ENCODE measurements around the gene PLCB1. TPM values are rescaled to one million over a fixed set of nuclear protein-coding genes. Genes with fewer than 3 reads are reported as not detected.

Gene PLCB1
- total and polyA plus RNA-seq, 2 of the 4 experiments (the other 2 are of a cell fraction) = 5.6 to 16.1 TPM

- Histone ChIP-seq H3K4me2 (ENCODE audit: low read depth, low read length) (no peak overlapping the region), H2AFZ (replicated peaks; ENCODE audit: low read length, poor library complexity) (no peak overlapping the region), H3K36me3 (ENCODE audit: control insufficient read depth, insufficient read depth, low read length) (no peaks in the 10 kb centered on the region), H4K5ac (ENCODE audit: low read depth, low read length) (no peak overlapping the region), H2AK9ac (replicated peaks; ENCODE audit: low read depth, low read length, poor library complexity) (no peak overlapping the region), H3K27me3 (ENCODE audit: control insufficient read depth, insufficient read depth, low read length) (no peaks in the 10 kb centered on the region), H3K4ac (ENCODE audit: low read depth, low read length) (no peak overlapping the region), H2BK5ac (ENCODE audit: low read depth, low read length, poor library complexity, severe bottlenecking) (no peak overlapping the region), H3K18ac (ENCODE audit: low read depth, low read length) (peak overlapping the region; percentile 16), H2BK120ac (ENCODE audit: low read depth, low read length) (peak overlapping the region; percentile 19; the same call in 1 of the 2 replicates), H4K20me1 (ENCODE audit: insufficient read depth, low read length) (no peaks in the 10 kb centered on the region), H3K9me1 (ENCODE audit: insufficient read depth, low read length) (peaks cover 8% of the 10 kb centered on the region), H3K14ac (replicated peaks; ENCODE audit: low read depth, low read length) (0 out of 2 replicates have a peak overlapping the region, but pooled peaks have one; percentile 23), H2BK15ac (ENCODE audit: low read depth, low read length) (0 out of 3 replicates have a peak overlapping the region, but pooled peaks have one; percentile 44), H3K27ac (ENCODE audit: insufficient read depth, low read length) (no peak overlapping the region), H2AK5ac (ENCODE audit: low read depth, low read length) (peak overlapping the region; percentile 31), H3K4me3 (ENCODE audit: insufficient read depth, low read depth, low read length) (no peak overlapping the region), H3K9ac (ENCODE audit: low read depth, low read length) (no peak overlapping the region), H2BK20ac (ENCODE audit: low read depth, low read length) (peak overlapping the region; percentile 57; the same call in 1 of the 2 replicates), H3K4me1 (ENCODE audit: control insufficient read depth, insufficient read depth, low read length) (peaks cover 14% of the 10 kb centered on the region; the same call in 1 of the 2 replicates), H3K56ac (ENCODE audit: extremely low read depth, insufficient read depth, low read length) (no peak overlapping the region), H3K79me1 (ENCODE audit: low read depth in 1 of 2, low read length in 2 of 2) (no peaks in the 10 kb centered on the region), H3K23ac (ENCODE audit: low read depth, low read length) (no peak overlapping the region), H3K9me3 (ENCODE audit: control insufficient read depth, insufficient read depth, low read length) (no peaks in the 10 kb centered on the region), H4K91ac (ENCODE audit: insufficient read depth, low read depth, low read length) (peak overlapping the region; percentile 8; the same call in 1 of the 2 replicates), H4K8ac (ENCODE audit: low read depth in 2 of 2, low read length in 2 of 2) (no peak overlapping the region)
- BruUV-seq (replicated peaks) = no TSS peak
- in situ Hi-C loops (cut with MboI; ENCODE audit: low sequenced_read_pairs) = no loop called here
- dilution Hi-C loops (cut with HindIII; ENCODE audit: low sequenced_read_pairs, unreplicated experiment) = no loop called here
- WGBS, 2 experiments (ENCODE audit: extremely low coverage in 2 of 2, insufficient read length in 1 of 2) = 100% methylated on average over 1 of the region's 3 CpGs; no CpG with 5 or more reads in 1 of the 2 experiments
- ChIA-PET POLR2A (ENCODE audit: unreplicated experiment) (no interaction called here), CTCF (no interaction called here)
- intact Hi-C loops (cut with micrococcal nuclease) = no loop called here
- no peak for ATAC-seq (ENCODE audit: low read depth)
- TF ChIP-seq RCOR1 (IDR thresholded peaks at IDR 0.05; ENCODE audit: insufficient replicate concordance, low read length) (no peak), CHD1 (IDR thresholded peaks at IDR 0.05; ENCODE audit: low read depth, low read length) (no peak), MAZ (IDR thresholded peaks at IDR 0.05; ENCODE audit: borderline replicate concordance, low read depth, low read length) (no peak), BHLHE40 (IDR thresholded peaks at IDR 0.05; ENCODE audit: low read depth, low read length) (no peak), USF2 (IDR thresholded peaks at IDR 0.05; ENCODE audit: low read depth, low read length) (no peak), RFX5 (IDR thresholded peaks at IDR 0.05; ENCODE audit: low read depth, low read length) (no peak), NFE2L2 (IDR thresholded peaks at IDR 0.05; ENCODE audit: low read depth, low read length) (no peak), RAD21 (IDR thresholded peaks at IDR 0.05; ENCODE audit: low read length) (no peak), FOS (IDR thresholded peaks at IDR 0.05; ENCODE audit: low read depth, low read length) (no peak), CTCF (conservative IDR thresholded peaks at IDR 0.05; ENCODE audit: low read depth, low read length) (no peak), CEBPB (IDR thresholded peaks at IDR 0.05; ENCODE audit: low read depth, low read length) (no peak), ELK1 (IDR thresholded peaks at IDR 0.05; ENCODE audit: borderline replicate concordance, low read depth, low read length) (no peak), MAFK (IDR thresholded peaks at IDR 0.05; ENCODE audit: low read depth, low read length) (no peak), SMC3 (IDR thresholded peaks at IDR 0.05; ENCODE audit: low read depth, low read length) (no peak), POLR2A (IDR thresholded peaks at IDR 0.05; ENCODE audit: low read depth, low read length) (no peak), MXI1 (IDR thresholded peaks at IDR 0.05; ENCODE audit: borderline replicate concordance, low read depth, low read length) (no peak)
- no peak for DNase-seq
Observed at GRCh38 chr20:8117636-8118035, 14.4 kb upstream of the PLCB1 start.
